Iris pigment epithelial cell (primary cell): ENCODE results near the gene USP6NL.

Source experiments
- DNase-seq: peaks from one replicate; pipeline ENCODE4 v3.0.0-alpha.2; 2011; ENCODE audit warnings: low read depth

The USP6NL gene

GRCh38 chr10:11479300-11479699 is 132.2 kb downstream of the USP6NL start:
- DNase-seq, result no peak

- peak; percentile 21 for DNase-seq
Observed at GRCh38 chr10:11478807-11479206, 132.6 kb downstream of the USP6NL start.

- DNase-seq, result no peak
Observed at GRCh38 chr10:11475831-11476434, 135.5 kb downstream of the USP6NL start.

- no peak for DNase-seq
Observed at GRCh38 chr10:11473128-11473760, 138.2 kb downstream of the USP6NL start.

- DNase-seq, result peak; percentile 58
Observed at GRCh38 chr10:11472158-11472753, 139.2 kb downstream of the USP6NL start.

GRCh38 chr10:11469575-11470391 is 141.7 kb downstream of the USP6NL start:
- no peak for DNase-seq

- peak; percentile 84 for DNase-seq
Observed at GRCh38 chr10:11468126-11468742, 143.2 kb downstream of the USP6NL start.

- no peak for DNase-seq
Observed at GRCh38 chr10:11465406-11465805, 146.0 kb downstream of the USP6NL start.

- DNase-seq, result no peak
Observed at GRCh38 chr10:11463111-11463510, 148.3 kb downstream of the USP6NL start.

GRCh38 chr10:11462071-11462470 is 149.4 kb downstream of the USP6NL start:
- no peak for DNase-seq

GRCh38 chr10:11457336-11457735 is 154.1 kb downstream of the USP6NL start:
- no peak for DNase-seq

GRCh38 chr10:11454958-11455566 is 156.4 kb downstream of the USP6NL start:
- DNase-seq, result no peak

GRCh38 chr10:11454160-11454559 is 157.3 kb downstream of the USP6NL start:
- no peak for DNase-seq

- DNase-seq, result no peak
Observed at GRCh38 chr10:11451640-11452260, 159.7 kb downstream of the USP6NL start.

GRCh38 chr10:11450427-11450826 is 161.0 kb downstream of the USP6NL start:
- no peak for DNase-seq

- DNase-seq, result no peak
Observed at GRCh38 chr10:11449761-11450160, 161.7 kb downstream of the USP6NL start.

GRCh38 chr10:11448545-11449244 is 162.8 kb downstream of the USP6NL start:
- DNase-seq, result no peak

GRCh38 chr10:11448190-11448544 is 163.3 kb downstream of the USP6NL start:
- DNase-seq, result no peak

- no peak for DNase-seq
Observed at GRCh38 chr10:11447586-11447985, 163.9 kb downstream of the USP6NL start.

GRCh38 chr10:11446864-11447263 is 164.6 kb downstream of the USP6NL start:
- no peak for DNase-seq

GRCh38 chr10:11446133-11446532 is 165.3 kb downstream of the USP6NL start:
- no peak for DNase-seq
